ENCODE results near the gene LIX1L. TPM values are rescaled to one million over a fixed set of nuclear protein-coding genes. Genes with fewer than 3 reads are reported as not detected.

Gene LIX1L
- total RNA-seq, 1 donor: 50.8 TPM

DNA sequence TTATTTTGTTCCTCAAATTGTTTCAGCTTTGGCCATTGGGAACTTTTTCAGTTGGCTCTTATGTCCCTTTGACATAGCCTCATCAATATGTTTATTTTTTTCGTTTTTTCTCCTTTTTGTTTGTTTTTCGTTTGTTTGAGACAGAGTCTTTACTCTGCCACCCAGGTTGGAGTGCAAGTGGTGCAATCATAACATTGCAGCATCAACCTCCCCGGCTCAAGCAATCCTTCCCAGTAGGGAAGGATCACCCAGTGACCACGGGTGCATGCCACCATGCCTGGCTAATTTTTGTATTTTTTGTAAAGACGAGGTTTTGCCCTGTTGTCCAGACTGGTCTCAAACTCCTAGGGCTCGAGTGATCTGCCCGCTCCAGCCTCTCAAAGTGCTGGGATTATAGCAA, 14.8 kb upstream of the LIX1L start:
- no peak overlapping the region for H3K4me3 ChIP-seq (ENCODE audit: low read depth, low read length)
- TF ChIP-seq, protein P1, sequence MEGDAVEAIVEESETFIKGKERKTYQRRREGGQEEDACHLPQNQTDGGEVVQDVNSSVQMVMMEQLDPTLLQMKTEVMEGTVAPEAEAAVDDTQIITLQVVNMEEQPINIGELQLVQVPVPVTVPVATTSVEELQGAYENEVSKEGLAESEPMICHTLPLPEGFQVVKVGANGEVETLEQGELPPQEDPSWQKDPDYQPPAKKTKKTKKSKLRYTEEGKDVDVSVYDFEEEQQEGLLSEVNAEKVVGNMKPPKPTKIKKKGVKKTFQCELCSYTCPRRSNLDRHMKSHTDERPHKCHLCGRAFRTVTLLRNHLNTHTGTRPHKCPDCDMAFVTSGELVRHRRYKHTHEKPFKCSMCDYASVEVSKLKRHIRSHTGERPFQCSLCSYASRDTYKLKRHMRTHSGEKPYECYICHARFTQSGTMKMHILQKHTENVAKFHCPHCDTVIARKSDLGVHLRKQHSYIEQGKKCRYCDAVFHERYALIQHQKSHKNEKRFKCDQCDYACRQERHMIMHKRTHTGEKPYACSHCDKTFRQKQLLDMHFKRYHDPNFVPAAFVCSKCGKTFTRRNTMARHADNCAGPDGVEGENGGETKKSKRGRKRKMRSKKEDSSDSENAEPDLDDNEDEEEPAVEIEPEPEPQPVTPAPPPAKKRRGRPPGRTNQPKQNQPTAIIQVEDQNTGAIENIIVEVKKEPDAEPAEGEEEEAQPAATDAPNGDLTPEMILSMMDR (IDR thresholded peaks at IDR 0.05; ENCODE audit: insufficient read depth, low read length): no peak
- DNase-seq (ENCODE audit: low read depth): no peak

DNA sequence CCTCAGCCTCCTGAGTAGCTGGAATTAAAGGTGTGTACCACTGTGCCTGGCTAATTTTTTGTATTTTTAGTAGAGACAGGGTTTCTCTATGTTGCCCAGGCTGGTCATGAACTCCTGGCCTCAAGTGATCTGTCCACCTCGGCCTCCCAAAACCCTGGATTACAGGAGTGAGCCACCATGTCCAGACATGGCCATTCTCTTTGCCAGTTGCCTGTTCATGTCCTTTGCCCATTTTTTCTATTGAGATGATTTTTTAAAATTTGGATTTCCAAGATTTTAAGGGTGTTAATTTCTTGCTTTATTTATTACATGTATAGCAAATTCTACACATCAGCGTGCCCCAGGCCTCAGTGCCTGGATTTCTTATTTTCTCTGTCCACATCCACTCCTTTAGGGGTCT, 9.5 kb upstream of the LIX1L start:
- no peak for DNase-seq (ENCODE audit: low read depth)
- no peak overlapping the region for H3K4me3 ChIP-seq (ENCODE audit: low read depth, low read length)
- TF ChIP-seq, protein P1 (IDR thresholded peaks at IDR 0.05; ENCODE audit: insufficient read depth, low read length): no peak

DNA sequence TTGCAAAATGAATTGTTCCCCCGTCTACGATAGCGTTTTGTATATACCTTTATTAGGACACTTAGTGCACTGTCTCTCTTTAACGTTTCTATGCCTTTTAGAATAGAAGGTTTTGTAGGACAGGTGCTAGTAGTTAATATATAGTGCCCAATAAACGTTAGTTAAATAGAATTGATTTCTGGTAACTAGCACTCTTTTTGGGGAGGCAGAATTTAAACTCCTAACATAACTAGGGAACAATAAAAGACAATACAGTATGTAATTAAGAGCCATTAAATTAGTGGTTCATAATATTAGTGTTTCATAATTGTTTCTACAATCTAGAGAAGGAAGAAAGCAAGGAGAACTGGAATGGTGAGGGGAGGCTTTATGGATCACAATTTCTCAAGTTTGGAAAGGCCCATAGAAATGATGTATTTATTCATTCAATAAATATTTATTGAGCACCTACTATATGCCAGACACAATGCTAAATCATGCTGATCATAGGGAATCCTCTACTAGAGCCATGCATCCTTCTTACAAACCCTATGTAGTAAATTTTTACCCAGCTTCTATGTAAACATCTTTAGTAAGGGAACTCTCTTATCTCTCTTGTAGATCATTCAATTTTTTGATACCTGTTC, 7.4 kb upstream of the LIX1L start:
- H3K4me3 ChIP-seq (ENCODE audit: low read depth, low read length): peak overlapping the region; percentile 85
- no peak for DNase-seq (ENCODE audit: low read depth)
- TF ChIP-seq, protein P1 (IDR thresholded peaks at IDR 0.05; ENCODE audit: insufficient read depth, low read length): no peak

DNA sequence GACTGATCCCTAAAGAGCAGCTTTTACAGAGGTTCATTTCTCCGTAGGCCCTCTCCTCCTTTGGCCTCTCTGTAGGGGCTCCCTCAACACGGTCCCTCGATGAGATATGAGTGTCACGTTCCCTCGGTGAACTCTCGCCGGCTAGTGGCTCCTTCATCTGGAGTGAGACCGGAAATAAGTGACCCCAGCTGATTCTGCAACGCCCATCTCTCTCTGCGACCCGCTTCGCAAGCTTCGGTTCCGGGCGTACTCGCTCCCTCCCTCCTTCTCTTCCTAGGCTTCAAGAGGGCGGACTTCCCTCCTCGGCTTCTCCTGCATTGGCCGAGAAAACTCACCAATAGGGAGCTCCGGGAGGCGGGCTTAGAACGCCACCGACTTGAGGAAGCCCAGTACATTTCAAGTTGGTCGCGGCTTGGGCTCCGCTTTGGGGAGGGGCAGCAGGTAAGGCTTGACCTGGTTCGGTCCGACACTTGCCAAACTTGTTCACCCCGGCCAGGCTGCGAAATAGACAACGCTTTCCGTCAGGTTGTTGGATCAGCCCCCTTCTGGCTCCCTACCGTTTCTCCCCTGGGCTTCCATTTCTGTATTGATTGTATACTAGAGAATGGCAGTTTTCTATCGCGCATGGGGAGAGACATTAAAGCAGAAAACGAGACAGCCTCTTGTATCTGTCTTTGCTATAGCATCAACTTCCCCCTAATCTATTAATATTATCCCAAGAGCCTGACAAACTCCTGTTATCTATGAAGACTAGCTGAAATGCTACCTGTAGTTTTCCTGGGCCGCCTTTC, 6.7 kb upstream of the LIX1L start, which contains the start of the genes ANKRD34A and POLR3GL:
ANKRD34A (minus strand) TSS at position 248 of the 791 bp plus-strand sequence. CDS start 2,816 bp downstream, outside the sequence.
POLR3GL (plus strand) TSS at position 363 of the 791 bp plus-strand sequence. CDS start 10,176 bp downstream, outside the sequence.
- DNase-seq (ENCODE audit: low read depth): peak; percentile 90
- TF ChIP-seq, protein P1 (IDR thresholded peaks at IDR 0.05; ENCODE audit: insufficient read depth, low read length): peak; percentile 4

DNA sequence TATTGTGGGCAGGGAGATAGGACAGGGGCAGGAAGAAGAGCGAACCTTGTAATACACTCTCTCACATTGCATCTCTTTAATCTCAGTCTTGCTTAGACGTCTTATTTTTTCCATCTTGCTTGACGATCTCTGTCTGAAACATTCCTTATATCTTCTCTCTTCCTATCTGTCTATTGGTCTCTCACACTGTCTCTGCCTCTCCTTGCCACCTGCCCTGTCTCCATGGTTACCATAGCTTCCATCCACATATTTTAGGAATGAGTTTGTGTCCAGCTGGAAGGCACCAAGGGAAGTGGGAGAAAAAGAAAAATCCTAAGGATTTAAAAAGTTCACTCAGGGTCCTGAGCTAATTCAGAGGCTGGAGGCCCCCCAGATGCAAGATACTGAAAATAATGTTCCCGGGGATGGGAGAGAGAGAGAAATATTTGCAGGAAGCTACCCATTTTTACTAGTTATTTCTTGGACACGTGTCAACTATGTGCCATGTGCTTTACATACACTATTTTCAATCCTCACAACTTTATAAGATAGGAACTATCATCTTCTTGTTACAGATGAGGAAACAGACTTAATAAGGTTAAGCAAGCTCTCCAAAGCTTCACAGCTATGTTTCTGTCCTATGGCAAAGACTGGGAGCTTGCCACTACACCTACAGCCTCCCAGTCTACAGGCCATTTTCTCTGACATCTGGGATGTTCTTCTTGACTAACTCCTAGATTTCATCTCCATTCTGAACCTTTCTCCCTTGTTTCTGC, 5.6 kb upstream of the LIX1L start:
- peak; percentile 55 for DNase-seq (ENCODE audit: low read depth)
- TF ChIP-seq, protein P1 (IDR thresholded peaks at IDR 0.05; ENCODE audit: insufficient read depth, low read length): no peak
- H3K4me3 ChIP-seq (ENCODE audit: low read depth, low read length): peak overlapping the region; percentile 85

More for the DNA sequence above, 6.7 kb upstream of the LIX1L start, which contains the start of the genes ANKRD34A and POLR3GL:
- H3K4me3 ChIP-seq (ENCODE audit: low read depth, low read length): peak within 1 kb of the TSS; percentile 85
